ES-I3 (cell line): ENCODE data around the gene IVL.

Experiments used
- H3K36me3 ChIP-seq: 2 replicates; pipeline ENCODE4 v1.6.1; 2013; ENCODE audit warnings: mild to moderate bottlenecking, low read length, control low read depth, moderate library complexity; ENCODE audit not compliant: insufficient read depth
- H3K4me1 ChIP-seq: 2 replicates; pipeline ENCODE4 v1.6.1; 2013; ENCODE audit warnings: mild to moderate bottlenecking, control low read depth, low read length; ENCODE audit not compliant: insufficient read depth
- H3K9ac ChIP-seq: 2 replicates; pipeline ENCODE4 v1.6.1; 2013; ENCODE audit warnings: low read depth, mild to moderate bottlenecking, low read length, moderate library complexity
- H3K9me3 ChIP-seq: 2 replicates; pipeline ENCODE4 v1.6.1; 2013; ENCODE audit warnings: mild to moderate bottlenecking, low read length, moderate library complexity; ENCODE audit not compliant: control insufficient read depth, insufficient read depth

Gene IVL

DNA sequence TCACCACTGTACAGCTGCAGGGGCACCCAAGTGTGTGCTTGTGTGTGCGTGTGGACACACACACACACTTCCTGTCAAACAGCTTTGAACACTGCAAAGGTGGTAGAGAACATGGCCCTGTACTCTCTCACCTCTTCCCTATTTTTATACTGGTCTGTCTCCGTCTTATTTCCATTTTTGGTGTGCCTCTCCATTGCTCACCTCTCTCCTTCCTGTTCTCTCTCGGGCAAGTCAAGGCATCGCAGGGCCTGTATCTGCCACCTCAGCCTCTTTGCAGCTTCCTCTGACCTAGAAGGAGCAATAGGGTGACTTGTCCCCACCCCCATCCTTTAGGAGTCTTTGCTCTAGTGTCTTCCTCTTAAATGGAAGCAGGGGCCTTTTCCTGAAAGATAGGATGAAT, 28.0 kb upstream of the IVL start:
- H3K9ac ChIP-seq: no peak overlapping the region
- H3K9me3 ChIP-seq: no peaks in the 10 kb centered on the region
- H3K4me1 ChIP-seq: no peaks in the 10 kb centered on the region
- H3K36me3 ChIP-seq: no peaks in the 10 kb centered on the region

DNA sequence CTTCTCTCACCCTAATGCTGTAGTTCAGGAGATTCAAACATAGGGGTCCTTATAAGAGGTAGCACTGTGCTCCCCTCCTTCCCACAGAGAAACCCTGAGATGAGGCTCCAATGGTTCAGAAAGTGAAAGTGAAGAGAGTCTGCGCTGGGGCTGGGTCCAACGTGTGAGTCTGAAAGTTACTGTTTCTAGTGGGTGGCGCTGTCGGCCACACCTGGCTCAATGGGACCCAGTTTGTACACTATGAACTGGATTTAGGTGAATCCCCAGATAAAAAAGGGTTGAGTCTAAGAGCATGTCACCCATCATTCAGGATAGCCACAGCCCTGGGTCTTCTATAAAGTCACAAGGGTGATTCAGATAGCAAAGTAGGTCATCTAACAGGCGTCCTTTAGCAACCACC, 27.4 kb upstream of the IVL start:
- Histone ChIP-seq H3K9ac (no peak overlapping the region), H3K4me1 (no peaks in the 10 kb centered on the region), H3K36me3 (no peaks in the 10 kb centered on the region), H3K9me3 (no peaks in the 10 kb centered on the region)

DNA sequence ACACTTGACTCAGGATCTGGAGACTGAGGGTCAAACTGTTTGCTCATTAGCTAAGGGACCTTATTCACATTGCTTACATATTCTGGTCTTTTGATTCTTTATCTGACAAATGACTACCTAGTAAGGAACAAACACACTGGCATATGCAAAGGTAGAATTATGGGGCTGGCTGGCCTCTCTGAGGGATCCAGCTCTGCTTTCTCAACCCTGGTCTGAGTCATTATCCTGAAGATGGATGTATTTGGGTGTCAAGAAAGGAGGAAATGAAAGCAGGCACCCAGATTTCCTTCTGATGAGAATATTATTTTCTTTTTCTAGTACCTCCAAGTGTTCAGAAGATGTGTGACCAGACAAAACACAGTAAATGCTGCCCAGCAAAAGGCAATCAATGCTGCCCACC, 24.3 kb upstream of the IVL start:
- no peaks in the 10 kb centered on the region for H3K9me3 ChIP-seq
- H3K4me1 ChIP-seq: no peaks in the 10 kb centered on the region
- H3K36me3 ChIP-seq: no peaks in the 10 kb centered on the region
- no peak overlapping the region for H3K9ac ChIP-seq

DNA sequence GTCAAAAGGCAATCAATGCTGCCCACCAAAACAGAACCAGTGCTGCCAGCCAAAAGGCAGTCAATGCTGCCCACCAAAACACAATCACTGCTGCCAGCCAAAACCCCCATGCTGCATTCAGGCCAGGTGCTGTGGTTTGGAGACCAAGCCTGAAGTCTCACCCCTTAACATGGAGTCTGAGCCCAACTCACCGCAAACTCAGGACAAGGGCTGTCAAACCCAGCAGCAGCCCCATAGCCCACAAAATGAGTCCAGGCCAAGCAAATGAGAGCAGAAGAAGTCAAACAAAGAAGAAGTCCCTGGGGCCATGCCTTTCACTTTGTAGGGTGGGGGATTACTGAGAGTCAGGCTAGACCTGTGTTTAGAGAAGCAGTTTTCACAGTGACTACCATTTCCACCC, 23.8 kb upstream of the IVL start:
- no peak overlapping the region for H3K9ac ChIP-seq
- H3K4me1 ChIP-seq: no peaks in the 10 kb centered on the region
- no peaks in the 10 kb centered on the region for H3K36me3 ChIP-seq
- no peaks in the 10 kb centered on the region for H3K9me3 ChIP-seq

DNA sequence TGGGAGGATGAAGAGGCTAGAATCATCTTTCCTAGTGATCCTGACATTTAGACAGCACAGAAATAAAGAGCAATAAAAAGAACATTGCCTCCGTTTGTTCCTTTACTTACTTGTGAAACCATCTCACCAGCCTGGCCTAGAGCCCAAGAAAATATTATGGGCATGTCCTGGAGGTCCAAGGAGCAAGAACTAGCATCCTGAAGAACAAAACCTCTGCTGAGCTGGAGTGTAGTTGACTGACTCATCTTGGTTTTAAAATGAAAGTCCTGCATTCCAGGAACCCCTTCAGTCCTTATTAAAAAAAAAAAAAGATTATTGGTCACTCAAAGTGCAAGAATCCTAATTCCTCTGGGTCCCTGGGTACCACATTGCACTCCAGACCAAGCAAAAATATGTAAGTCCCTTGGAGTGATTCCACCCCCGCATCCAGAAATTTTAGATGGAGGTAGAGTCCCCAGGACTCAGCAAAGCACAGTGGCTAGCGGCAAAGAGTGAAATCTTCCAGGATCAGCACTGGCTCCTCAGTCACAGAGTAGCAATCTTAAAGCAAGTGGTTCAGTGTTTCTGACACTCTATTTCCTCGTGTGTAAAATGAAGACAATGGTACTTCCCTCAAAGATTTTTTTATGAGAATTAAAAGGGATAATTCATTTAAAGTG, 23.3 kb upstream of the IVL start:
- Histone ChIP-seq H3K4me1 (no peaks in the 10 kb centered on the region), H3K9me3 (no peaks in the 10 kb centered on the region), H3K36me3 (no peaks in the 10 kb centered on the region), H3K9ac (no peak overlapping the region)

DNA sequence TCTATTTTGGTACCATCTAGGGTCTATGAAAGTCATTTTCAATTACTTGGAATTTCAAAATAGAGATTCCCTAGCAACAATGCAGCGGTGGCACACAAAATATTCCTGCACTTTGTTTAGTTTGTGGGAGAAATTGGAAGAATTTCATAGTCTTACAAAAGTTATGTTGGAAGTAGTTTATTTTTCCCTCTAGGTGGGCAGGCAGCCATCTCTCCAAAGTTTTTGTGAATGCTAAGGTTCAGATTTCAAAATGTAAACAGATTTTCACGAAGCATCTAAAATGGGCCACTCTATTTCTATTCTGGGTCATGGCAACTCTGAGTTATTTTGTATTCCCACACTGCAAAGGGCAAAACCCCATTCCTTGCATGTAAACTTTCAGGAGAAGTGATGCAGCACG, 22.3 kb upstream of the IVL start:
- H3K9me3 ChIP-seq: no peaks in the 10 kb centered on the region

DNA sequence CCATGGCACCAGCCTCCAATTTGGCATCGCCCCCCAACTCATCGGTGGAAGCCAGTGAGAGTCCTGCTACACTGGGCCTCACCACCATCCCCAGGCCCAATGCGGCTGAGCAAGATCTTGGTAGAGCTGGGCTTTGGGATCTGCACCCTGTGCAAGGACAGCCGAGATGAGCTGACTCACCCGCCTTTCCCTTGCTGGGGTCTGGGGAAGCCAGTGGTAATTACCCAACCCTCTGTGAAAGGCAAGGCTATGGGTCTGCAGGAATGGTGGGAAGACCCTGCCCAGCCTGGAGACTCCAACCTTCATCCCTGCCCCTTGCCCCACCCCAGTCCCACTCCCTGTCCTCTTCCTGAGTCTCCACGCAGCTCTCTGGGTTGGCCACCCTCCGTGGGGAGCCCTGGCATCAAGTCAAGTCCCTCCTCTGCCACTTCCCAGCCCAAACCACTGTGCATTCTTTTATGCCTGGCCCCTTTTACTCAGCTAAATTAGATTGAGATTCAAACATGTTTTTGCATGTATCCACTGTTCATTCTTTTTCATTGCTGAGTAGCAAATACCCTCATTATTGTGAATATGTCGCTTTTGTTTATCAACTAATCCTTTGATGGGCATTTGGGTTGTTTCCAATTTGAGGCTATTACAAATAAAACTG, 21.5 kb upstream of the IVL start:
- H3K9me3 ChIP-seq: no peaks in the 10 kb centered on the region
- no peaks in the 10 kb centered on the region for H3K4me1 ChIP-seq
- no peaks in the 10 kb centered on the region for H3K36me3 ChIP-seq
- no peak overlapping the region for H3K9ac ChIP-seq

More for the DNA sequence above, 22.3 kb upstream of the IVL start:
- Histone ChIP-seq H3K4me1 (no peaks in the 10 kb centered on the region), H3K9ac (no peak overlapping the region), H3K36me3 (no peaks in the 10 kb centered on the region)

DNA sequence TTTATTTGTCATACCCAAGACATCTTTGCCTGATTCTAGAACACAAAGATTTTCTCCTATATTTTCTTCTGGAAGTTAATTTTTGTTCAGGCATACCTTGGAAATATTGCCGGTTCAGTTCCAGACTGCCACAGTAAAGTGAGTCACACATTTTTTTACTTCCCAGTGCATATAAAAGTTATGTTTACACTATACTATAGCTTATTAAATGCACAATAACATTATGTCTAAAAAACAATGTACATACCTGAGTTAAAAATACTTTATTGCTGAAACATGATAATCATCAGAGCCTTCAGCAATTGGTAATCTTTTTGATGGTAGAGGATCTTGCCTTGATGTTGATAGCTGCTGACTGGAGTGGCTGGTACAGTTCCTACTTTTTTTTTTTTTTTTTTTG, 20.2 kb upstream of the IVL start:
- H3K4me1 ChIP-seq: no peaks in the 10 kb centered on the region
- no peaks in the 10 kb centered on the region for H3K36me3 ChIP-seq
- H3K9ac ChIP-seq: no peak overlapping the region
- no peaks in the 10 kb centered on the region for H3K9me3 ChIP-seq

DNA sequence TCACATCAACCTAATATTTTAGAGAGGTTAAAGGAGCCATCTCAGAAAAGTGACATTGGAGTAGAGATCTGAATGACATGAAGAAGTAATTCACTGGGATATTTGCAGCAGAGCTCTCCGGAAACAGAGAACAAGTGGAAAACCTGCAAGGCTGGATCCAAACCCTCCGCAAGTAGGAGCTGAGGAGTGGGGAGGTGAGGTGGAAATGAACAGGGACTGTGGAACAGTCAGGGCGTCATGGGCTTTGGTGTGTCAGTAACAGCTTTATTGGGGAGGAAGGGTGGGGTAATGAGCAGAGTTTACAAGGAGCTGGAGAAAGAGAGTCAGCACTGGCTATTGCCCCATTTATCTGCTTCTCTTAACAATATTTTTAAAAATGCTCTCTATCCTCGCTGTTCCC, 9.3 kb upstream of the IVL start:
- H3K36me3 ChIP-seq: no peaks in the 10 kb centered on the region
- no peaks in the 10 kb centered on the region for H3K9me3 ChIP-seq
- H3K9ac ChIP-seq: no peak overlapping the region
- H3K4me1 ChIP-seq: no peaks in the 10 kb centered on the region

DNA sequence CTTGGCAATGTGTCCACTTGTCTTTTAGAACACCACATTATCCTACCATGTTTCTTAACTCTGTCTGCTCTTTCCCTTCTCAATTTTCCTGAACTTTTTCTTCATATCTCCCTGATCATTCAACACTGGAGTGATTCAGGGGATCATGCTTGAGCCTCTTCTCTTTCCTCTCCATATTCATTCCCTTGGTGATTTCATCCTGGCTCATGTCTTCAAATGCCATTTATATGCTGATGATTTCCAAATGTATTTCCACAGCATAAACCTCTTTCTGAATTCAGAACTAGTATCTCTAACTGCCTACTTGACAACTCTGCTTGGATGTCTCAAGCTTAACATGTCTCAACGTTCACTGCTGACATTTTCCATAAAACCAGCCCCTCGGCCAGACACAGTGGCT, 8.5 kb upstream of the IVL start:
- Histone ChIP-seq H3K36me3 (no peaks in the 10 kb centered on the region), H3K4me1 (no peaks in the 10 kb centered on the region), H3K9ac (no peak overlapping the region), H3K9me3 (no peaks in the 10 kb centered on the region)

DNA sequence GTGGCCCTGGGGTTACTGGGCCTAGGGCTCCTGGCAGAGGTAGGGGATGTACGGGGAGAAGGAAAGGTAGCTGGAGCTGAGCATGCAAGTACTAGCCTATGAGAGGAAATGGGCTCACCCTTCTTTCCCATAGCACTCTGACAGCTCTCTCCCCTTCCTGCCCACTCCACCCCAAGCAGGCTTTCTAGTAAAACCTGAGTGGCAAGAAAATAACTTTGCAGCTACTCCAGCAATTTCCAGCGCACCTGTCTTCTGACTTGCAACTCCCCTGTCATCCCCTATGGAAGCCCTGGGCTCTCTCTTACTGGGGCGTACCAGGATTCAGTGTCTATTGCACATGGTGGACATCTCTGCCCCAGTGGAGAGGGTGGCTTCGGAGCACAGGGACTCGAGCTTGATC, 6.7 kb upstream of the IVL start:
- Histone ChIP-seq H3K4me1 (no peaks in the 10 kb centered on the region), H3K9me3 (no peaks in the 10 kb centered on the region), H3K36me3 (no peaks in the 10 kb centered on the region)

DNA sequence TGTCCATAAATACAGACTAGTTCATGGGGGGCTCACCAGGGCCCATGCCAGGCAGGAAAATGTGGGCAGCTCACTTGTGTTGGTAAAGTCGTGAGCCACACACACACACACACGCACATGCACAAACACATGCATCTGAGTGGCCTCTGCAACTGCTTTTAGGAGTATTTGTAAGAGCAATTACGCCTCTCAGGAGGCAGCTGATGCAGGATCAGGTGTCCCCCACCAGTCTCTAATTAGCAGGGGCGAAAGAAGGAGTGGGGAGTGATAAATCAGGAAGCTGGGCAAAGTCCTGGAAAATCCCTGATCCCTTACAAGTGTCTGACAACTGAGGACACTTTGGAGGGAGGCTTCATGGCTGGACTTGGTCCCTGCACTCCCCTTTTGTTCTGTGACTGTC, 5.7 kb upstream of the IVL start:
- H3K9me3 ChIP-seq: no peaks in the 10 kb centered on the region
- no peaks in the 10 kb centered on the region for H3K4me1 ChIP-seq
- H3K9ac ChIP-seq: no peak overlapping the region
- H3K36me3 ChIP-seq: no peaks in the 10 kb centered on the region

More for the DNA sequence above, 6.7 kb upstream of the IVL start:
- no peak overlapping the region for H3K9ac ChIP-seq

DNA sequence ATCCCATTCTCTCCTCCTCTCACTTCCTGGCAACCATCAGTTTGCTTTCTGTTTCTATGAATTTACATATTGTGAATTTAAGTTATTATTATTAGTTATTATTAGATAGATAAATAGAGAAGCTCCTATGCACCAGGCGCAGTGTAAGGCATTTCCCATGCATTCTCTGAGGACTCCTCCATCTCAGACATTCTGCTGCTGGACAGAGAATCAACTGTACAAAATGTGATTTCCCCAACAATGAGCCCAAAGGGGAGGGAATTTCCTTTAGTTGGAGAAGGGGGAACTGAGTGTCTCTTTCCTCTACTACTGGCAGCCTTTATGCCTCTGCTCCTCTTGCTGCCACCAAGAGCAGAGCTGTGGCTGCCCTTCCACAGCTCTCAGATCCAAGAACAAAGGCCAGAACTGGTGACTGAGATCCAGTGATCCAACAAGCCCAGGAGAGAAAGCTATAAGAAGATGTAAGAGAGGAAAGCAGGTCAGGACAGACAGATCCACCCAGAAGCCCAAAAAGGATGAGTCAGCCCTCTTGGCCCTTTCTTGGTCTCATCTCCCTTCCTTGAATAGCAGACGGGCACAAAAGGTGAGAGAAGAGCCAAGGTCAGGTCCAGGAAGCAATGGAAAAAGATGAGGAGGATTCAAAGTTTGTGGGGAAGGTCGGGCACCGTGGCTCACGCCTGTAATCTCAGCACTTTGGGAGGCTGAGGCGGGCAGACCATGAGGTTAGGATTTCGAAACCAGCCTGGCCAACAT, 3.5 kb upstream of the IVL start:
- Histone ChIP-seq H3K9ac (no peak overlapping the region), H3K36me3 (no peaks in the 10 kb centered on the region), H3K4me1 (no peaks in the 10 kb centered on the region), H3K9me3 (no peaks in the 10 kb centered on the region)

DNA sequence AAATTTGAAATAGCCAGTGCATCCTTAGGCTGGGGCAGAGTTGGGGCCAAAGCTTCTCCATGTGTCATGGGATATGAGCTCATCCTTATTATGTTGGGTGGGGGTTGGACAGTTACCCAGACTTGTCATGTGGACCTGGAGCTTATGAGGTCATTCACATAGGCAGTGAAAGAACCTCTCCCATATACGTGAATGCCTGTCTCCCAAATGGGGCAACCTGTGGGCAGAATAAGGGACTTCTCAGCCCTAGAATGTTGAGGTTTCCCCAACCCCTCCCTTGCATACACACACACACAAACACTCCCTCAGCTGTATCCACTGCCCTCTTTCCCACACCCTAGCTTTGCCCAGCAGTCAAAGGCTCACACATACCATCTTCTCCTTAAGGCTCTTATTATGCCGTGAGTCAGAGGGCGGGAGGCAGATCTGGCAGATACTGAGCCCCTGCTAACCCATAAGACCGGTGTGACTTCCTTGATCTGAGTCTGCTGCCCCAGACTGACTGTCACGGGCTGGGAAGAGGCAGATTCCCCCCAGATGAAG, 2.3 kb upstream of the IVL start:
- Histone ChIP-seq H3K36me3 (no peaks in the 10 kb centered on the region), H3K4me1 (no peaks in the 10 kb centered on the region), H3K9me3 (no peaks in the 10 kb centered on the region), H3K9ac (no peak overlapping the region)

DNA sequence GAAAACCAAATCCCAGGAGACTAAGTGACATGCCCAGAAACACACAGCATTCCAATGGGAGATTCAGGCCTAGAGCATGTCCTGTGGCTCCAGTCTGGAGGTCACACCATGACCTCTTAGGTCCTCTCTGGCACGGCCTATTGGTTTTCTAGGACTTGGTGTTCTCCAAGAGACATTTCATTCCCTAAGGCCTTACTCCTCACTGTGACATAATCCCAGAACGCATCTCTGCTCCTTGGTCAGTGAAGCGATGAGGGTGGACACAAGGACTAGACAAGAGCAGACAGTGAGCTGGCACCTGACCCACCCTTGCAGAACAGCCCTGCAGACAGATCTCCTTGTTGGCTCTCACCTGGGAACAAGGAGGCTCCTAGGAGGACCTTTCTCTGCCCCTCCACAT, 860 bp downstream of the IVL start:
- Histone ChIP-seq H3K9ac (no peak overlapping the region), H3K9me3 (no peaks in the 10 kb centered on the region), H3K4me1 (no peaks in the 10 kb centered on the region), H3K36me3 (no peaks in the 10 kb centered on the region)
